HG03095 (cell line): ENCODE results near the gene TECPR1.

Source experiments
- ATAC-seq: cut with Tn5 transposase; IDR thresholded peaks from one replicate; pipeline ENCODE4 v1.9.1; 2021; ENCODE audit warnings: moderate library complexity; ENCODE audit not compliant: unreplicated experiment

The TECPR1 gene

GRCh38 chr7:98251601-98252424, at the start of gene TECPR1:
TSS of gene TECPR1 (minus strand) at chr7:98252232. CDS start at chr7:98246146, 6,086 bp downstream.
- ATAC-seq = peak; percentile 95

DNA sequence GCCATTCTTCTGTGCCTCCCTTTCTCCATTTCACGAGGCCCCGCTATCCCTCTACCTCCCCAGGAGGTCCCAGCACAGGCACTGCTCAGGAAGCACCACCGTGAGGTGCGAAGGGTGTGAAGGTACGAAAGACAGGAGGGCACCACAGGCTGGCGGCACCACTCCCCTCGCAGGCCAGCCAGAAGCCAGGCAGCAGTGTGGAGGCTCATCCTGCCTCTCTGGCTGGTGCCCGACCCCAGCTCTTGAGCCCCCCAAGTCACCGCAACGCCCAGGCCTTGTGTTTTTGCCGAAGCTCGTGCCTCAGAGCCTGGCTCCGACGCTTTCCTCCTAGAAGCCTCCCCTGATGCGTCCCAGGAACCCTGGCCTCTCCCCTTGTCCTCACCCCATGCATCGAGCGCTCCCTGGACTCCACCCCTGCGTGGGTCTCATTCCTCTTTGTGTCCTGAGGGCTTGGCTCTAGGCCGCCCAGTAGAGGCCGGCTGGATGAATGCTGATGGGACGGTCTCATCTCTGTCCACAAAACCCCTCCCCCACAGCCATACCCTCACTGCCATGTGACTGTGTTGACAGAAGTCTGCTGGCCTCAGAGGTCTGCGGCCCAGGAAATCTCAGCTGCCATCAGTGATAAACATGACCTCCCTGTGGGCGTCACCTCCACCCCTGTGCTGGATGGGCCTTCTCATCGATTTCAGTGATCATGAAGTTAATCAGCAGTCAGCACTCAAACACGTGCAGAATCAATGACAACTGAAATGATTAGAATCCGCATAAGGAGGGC, 48.8 kb upstream of the TECPR1 start:
- ATAC-seq = no peak

- ATAC-seq = no peak
Measured at GRCh38 chr7:98297626-98298286, 45.7 kb upstream of the TECPR1 start.

GRCh38 chr7:98296833-98297232, 44.8 kb upstream of the TECPR1 start:
- no peak for ATAC-seq

DNA sequence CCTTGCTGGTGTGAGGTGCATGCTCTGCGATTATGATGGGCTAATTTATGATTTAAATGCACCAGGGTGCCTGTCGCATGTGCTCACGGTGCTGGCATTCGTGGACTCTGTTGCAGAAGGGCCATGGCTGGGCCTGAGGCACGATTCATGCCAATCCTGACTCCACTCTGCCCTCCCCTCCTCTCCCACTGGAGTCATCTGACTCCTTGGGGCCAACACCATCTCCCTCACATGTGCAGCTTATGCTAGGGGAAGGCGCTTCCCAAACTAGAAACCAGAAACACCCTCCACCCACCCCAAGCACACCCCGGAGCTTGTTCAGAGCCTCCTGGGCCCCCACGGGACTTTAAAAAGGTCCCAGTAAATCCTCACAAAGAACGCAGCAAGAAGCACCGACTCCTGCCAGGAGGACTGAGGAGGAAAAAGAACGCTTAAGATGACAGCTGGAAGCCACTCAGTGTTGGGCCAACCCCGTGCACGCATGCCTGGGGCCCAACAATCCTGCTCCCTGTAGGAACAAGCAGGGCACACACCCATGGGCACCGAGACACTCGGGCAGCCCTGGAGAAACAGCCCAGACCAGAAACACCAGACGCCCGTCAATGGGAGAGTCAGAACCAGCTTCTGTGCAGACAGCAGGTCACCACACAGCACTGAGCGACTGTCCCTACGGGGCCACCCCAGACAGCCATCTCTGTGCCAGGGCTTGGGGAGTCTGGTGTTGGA, 43.6 kb upstream of the TECPR1 start:
- no peak for ATAC-seq

DNA sequence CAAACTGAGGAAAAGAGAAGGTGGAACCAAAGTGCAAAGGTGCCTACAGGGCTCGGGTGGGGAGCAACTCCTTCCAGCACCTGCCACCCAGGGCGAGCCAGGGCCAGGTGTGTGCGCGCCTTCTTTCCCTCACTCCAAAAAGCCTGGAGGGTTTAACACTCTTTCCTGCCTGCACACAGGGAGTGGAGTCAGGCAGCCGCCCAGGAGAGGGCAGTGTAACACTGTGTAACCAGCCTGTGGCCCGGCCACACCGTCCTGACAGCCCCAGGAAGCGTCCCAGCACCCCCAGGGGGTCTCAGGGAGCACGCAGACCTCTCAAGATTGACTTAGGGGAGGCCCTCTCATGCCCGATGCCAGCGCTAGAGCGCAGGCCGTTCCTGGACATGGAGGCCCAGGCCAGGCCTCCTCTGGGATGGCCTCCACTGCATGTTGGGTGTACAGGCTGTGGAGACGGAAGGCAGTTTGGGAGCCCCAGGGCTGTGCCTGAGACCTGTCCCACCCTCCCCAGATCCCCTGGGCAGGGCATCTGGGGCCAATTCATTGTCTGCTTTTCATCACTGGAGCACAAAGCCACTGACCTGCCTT, 42.9 kb upstream of the TECPR1 start:
- no peak for ATAC-seq

- no peak for ATAC-seq
Measured at GRCh38 chr7:98294326-98294725, 42.3 kb upstream of the TECPR1 start.

GRCh38 chr7:98293746-98294145, 41.7 kb upstream of the TECPR1 start:
- ATAC-seq = no peak

- no peak for ATAC-seq
Measured at GRCh38 chr7:98293265-98293664, 41.2 kb upstream of the TECPR1 start.

DNA sequence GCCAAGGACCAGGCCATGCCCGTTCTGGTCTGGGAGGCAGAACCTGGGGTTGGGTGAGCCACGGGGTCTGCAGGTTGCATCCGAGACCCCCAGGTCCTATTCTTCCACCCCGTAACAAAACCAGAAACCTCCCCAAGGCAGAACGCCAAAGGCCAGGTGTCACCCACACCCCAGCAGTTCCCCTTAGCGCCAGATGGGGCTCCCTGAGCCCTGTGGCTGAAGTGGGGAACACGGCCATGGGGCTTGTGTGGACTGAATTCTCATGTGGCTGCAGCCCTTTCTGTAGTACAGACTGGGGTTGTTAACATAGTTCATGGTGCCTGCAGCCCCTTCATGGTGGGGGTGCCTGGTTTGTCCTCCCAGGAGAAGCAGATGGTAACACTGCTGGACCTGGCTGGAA, 39.7 kb upstream of the TECPR1 start:
- no peak for ATAC-seq

DNA sequence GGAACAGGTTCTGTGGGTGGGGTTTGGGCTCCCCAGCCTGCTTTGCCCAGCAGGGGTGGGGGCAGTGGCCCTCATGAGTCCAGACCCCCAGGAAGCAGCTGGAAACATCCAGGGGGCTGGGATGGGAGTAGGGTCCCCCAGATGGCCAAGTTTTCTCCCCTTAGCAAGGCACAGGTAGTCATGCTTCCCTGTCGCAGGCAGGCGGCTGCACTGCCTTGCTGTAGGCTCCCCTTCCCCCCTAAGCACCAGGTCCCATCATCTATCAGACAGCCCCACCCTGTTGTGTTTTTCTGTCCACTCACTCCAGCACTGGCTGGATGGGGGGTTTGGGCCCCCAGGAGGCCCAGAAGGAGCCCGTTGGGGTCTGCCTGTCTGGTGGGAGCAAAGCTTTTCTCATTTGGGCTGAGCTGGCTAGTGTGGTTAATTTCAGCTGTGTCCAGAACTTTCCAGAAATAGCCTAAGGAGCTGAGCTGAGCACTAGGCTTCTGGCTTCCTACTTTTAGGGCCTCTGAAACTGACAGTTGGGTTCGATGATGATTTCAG, 37.4 kb upstream of the TECPR1 start:
- no peak for ATAC-seq

DNA sequence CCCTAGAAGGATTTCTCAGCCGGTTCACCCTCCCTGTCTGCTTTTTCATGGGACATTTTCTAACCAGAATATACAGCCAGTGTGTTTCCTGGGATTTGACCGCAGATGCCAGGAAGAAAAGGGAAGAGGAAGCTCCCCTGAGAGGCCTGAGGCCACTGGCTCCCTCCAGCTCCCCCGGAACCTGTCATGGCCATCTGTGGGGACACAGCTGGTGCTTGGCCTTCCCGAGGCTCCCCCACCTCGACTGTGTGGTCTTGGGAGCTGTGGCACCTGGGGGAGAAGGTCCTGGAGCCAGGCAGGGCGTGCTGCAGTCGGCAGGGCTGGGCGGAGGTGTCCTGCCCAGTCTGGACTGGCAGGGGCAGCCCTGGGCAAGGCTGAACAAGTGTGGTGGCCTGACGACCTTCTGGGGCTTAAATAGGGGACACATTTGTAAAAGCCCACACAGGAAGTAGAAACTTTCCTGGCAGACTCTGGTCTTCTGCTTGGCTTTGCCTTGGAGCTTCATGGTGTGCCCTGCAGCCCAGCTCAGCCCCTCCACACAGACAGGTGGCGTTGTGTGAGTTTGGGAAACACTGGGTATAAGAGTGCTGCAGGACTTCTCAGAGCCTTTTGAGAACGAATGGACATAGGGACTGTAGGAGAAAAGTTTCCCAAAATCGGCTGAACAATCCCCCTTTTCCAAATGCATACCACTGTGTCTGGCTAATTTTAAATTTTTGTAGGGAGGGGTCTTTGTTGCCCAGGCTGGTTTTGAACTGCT, 36.2 kb upstream of the TECPR1 start:
- ATAC-seq = no peak

- ATAC-seq = no peak
Measured at GRCh38 chr7:98287486-98287959, 35.5 kb upstream of the TECPR1 start.

GRCh38 chr7:98286701-98287485, 34.9 kb upstream of the TECPR1 start:
- ATAC-seq = no peak

DNA sequence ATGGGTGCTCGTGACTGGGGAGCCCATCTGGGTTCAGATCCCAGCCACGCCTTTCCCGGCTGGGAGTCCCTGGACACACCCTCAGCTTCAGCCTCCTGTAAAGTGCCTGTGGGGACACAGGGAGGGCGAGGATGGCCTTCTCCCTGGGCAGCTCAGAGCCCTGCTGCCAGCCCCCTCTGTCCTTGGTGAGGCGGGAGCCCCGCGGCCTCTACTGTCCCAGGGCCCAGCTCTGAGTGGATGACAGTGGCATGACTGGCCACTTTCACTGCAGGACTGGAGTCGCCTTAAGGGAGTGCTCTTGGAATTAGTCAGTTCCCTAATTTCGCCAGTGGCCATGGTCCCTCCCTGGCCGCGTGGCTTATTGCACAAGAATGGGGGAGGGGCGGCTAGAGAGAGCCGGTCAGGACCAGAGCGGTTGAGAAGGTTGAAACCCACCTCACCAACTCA, 34.1 kb upstream of the TECPR1 start:
- ATAC-seq = no peak

- no peak for ATAC-seq
Measured at GRCh38 chr7:98285157-98286092, 33.4 kb upstream of the TECPR1 start.

GRCh38 chr7:98284335-98285036, 32.5 kb upstream of the TECPR1 start:
- no peak for ATAC-seq
